Pancreas (tissue), 10 donors: ENCODE results near the gene KLC1. TPM values are rescaled to one million over a fixed set of nuclear protein-coding genes. Genes with fewer than 3 reads are reported as not detected.

ENCODE experiments used
- ATAC-seq, 4 donors: fragments of 200-7000 bp; cut with Tn5 transposase; one replicate each; pipeline versions ENCODE4 v1.8.0 to v1.9.1; 2020; ENCODE audit warnings: mild to moderate bottlenecking in 4 of 4, moderate library complexity in 4 of 4
- DNase-seq, 6 donors: peaks; one replicate each; pipeline ENCODE4 v3.0.0-alpha.2; 2020
- FAIRE-seq: peaks from 2 replicates; lab custom pipeline; 2012; peaks lifted over from hg19 to GRCh38; lab: Jason Lieb, UNC
- H3K27ac ChIP-seq, 4 donors: fragments of 200-600 bp; sonication (generic); 1 replicate in 3 of 4; 2 replicates in 1 of 4; pipeline versions ENCODE4 v1.5.0 to v1.8.0; 2020
- H3K27me3 ChIP-seq, 4 donors: fragments of 200-600 bp; one replicate each; pipeline ENCODE4 v1.8.0; 2021
- H3K36me3 ChIP-seq, 3 donors: fragments of 200-600 bp; sonication (generic) in 1 of 3; one replicate each; pipeline versions ENCODE4 v1.5.0 to v1.8.0; 2020 to 2021
- H3K4me1 ChIP-seq, 3 donors: fragments of 200-600 bp; one replicate each; pipeline ENCODE4 v1.8.0; 2021
- H3K4me3 ChIP-seq, 4 donors: fragments of 200-600 bp; sonication (generic) in 2 of 4; one replicate each; pipeline versions ENCODE4 v1.5.0 to v1.8.0; 2020 to 2021
- H3K9me3 ChIP-seq, 4 donors: fragments of 200-600 bp; one replicate each; pipeline ENCODE4 v1.8.0; 2021
- CTCF ChIP-seq, 4 donors: fragments of 200-600 bp; sonication (generic) in 3 of 4; IDR thresholded peaks; one replicate each; pipeline versions ENCODE4 v1.5.0 to v1.8.0; 2021; ENCODE audit warnings: antibody characterized with exemption in 4 of 4
- WGBS, 2 donors: extraction: QIAGEN DNeasy Blood & Tissue Kit; methylation state at CpG; one replicate each; pipeline ENCODE4 v1.1.7; 2013; 5-methylcytosine and 5-hydroxymethylcytosine counted together
- intact Hi-C, 3 donors: fragments of 100-400 bp; cut with DNase I; formaldehyde crosslinking; loops; one replicate each; pipeline versions ENCODE4 v1.11.1 to v1.14.2; 2022
- polyA plus RNA-seq, 2 donors: library from polyadenylated mRNA; stranded (reverse); fragments of 200-250 nt; gene quantifications; one replicate each; pipeline ENCODE4 v1.2.3, GENCODE V29; 2013
- total RNA-seq, 6 donors: library from RNA; stranded (reverse); fragmentation: NEBNext Ultra II Directional in 4 of 6; extraction: Animal tissue kit (Norgen Biotek cat#: 25700) in 4 of 6; gene quantifications; one replicate each; pipeline versions ENCODE4 v1.2.1 to v1.2.4, GENCODE V29; 2021 to 2023
- donor health status: healthy with polysubstance abuse.
- donor health status: DM: no; HTN: no; CAD: no; lungs with moderate emphysema.
- donor health status: DM: no; HTN: no; CAD: no.
- donor health status: control.
- donor health status: control.
- donor health status: Bipolar disorder and iron deficiency.
- donor health status: DM: yes; HTN: yes; CAD: no.
- donor health status: DM: no; HTN: no; CAD: no.
- donor health status: DM: no; HTN: no; CAD: no.
- donor health status: DM: yes; HTN: yes; CAD: no.

The KLC1 gene
- total and polyA plus RNA-seq, 8 donors = 36.1 to 91.0 (median 51.6) TPM

- no peaks in the 10 kb centered on the region for H3K9me3 ChIP-seq
- no peak for FAIRE-seq
- H3K27me3 ChIP-seq = no peaks in the 10 kb centered on the region
- H3K4me1 ChIP-seq = peaks cover 4 to 8% (median 6%) of the 10 kb centered on the region in 3 donors
- intact Hi-C loops = no loop called here
- no peaks in the 10 kb centered on the region for H3K36me3 ChIP-seq
- peak in 1 of 6 donors; percentile 60 for DNase-seq
- H3K27ac ChIP-seq = no peak overlapping the region
- no peak for ATAC-seq
- no peak overlapping the region for H3K4me3 ChIP-seq
- no peak for TF ChIP-seq CTCF (IDR thresholded peaks at IDR 0.05)
- WGBS, 2 donors = 79 to 80% methylated on average over 18 of the region's 18 CpGs
Measured at GRCh38 chr14:103713304-103714062, 84.5 kb downstream of the KLC1 start.

GRCh38 chr14:103714063-103714724 lies 85.2 kb downstream of the KLC1 start:
- H3K36me3 ChIP-seq = no peaks in the 10 kb centered on the region
- FAIRE-seq (no peak), ATAC-seq (no peak), DNase-seq (peak in 1 of 6 donors; percentile 47)
- no peaks in the 10 kb centered on the region for H3K9me3 ChIP-seq
- peaks cover 4 to 8% (median 6%) of the 10 kb centered on the region in 3 donors for H3K4me1 ChIP-seq
- H3K4me3 ChIP-seq = peak overlapping the region in 2 of 4 donors; percentile 90 to 92
- H3K27ac ChIP-seq = no peak overlapping the region
- no peak for TF ChIP-seq CTCF (IDR thresholded peaks at IDR 0.05)
- intact Hi-C loops = no loop called here
- whole genome bisulfite sequencing, 2 donors = 61 to 64% methylated on average over 16 of the region's 16 CpGs
- no peaks in the 10 kb centered on the region for H3K27me3 ChIP-seq

- H3K36me3 ChIP-seq = no peaks in the 10 kb centered on the region
- H3K27me3 ChIP-seq = no peaks in the 10 kb centered on the region
- peak; percentile 95 for FAIRE-seq
- intact Hi-C loops = no loop called here
- peak; percentile 99 to 100 (median 99) for DNase-seq
- H3K4me3 ChIP-seq = peak within 1 kb of the TSS; percentile 77 to 92 (median 84)
- peaks cover 4 to 8% (median 6%) of the 10 kb centered on the region in 3 donors for H3K4me1 ChIP-seq
- H3K27ac ChIP-seq = peak within 1 kb of the TSS in 3 of 4 donors; percentile 44 to 54 (median 44)
- 1% methylated on average over 93 to 121 of the region's 121 CpGs for WGBS, 2 donors
- no peak for TF ChIP-seq CTCF (IDR thresholded peaks at IDR 0.05)
- no peaks in the 10 kb centered on the region for H3K9me3 ChIP-seq
- ATAC-seq = peak; percentile 92 to 97 (median 94)
Measured at GRCh38 chr14:103715052-103716000, 86.3 kb downstream of the KLC1 start, which contains the start of the genes XRCC3 and ZFYVE21. Gene XRCC3 (minus strand): TSS chr14:103715451. CDS start chr14:103711087, 4,364 bp downstream. Gene ZFYVE21 (plus strand): TSS chr14:103715810. CDS start chr14:103715842, 32 bp downstream.

- H3K9me3 ChIP-seq = no peaks in the 10 kb centered on the region
- H3K4me3 ChIP-seq = peak overlapping the region; percentile 77 to 92 (median 84)
- ATAC-seq = peak in 2 of 4 donors; percentile 2 to 5
- 2 to 3% methylated on average over 45 to 72 of the region's 72 CpGs for WGBS, 2 donors
- intact Hi-C loops = no loop called here
- no peak for FAIRE-seq
- TF ChIP-seq CTCF (IDR thresholded peaks at IDR 0.05) = no peak
- no peaks in the 10 kb centered on the region for H3K36me3 ChIP-seq
- peaks cover 4 to 8% (median 6%) of the 10 kb centered on the region in 3 donors for H3K4me1 ChIP-seq
- DNase-seq = peak in 5 of 6 donors; percentile 45 to 87 (median 71)
- peak overlapping the region in 3 of 4 donors; percentile 44 to 54 (median 44) for H3K27ac ChIP-seq
- no peaks in the 10 kb centered on the region for H3K27me3 ChIP-seq
Measured at GRCh38 chr14:103716091-103716801, 87.2 kb downstream of the KLC1 start.
